ENCODE measurements around the gene EQTN.

EQTN gene

DNA sequence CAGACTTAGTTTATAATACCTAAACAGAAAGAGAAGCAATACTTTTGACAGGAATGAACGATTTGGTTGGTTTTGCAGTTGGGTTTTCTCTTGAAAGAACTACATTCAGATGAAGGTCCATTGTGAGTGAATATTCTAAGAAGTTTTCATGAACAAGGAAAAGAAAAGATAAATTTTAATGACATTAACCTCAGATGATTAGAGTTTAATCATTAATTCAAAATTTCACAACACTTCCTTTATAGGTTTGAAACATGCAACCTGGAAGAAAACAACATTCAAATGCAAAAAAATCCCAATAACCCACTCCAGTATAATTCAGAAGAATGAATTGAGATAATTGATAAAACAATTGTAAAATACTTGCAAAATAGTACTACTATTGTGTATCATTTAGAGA lies 23.8 kb downstream of the EQTN start:
- in situ Hi-C loops (cut with MboI; ENCODE audit: low pct_unique_long_range_greater_than_20kb, low sequenced_read_pairs, unreplicated experiment) = no loop called here
- TF ChIP-seq, protein P1, sequence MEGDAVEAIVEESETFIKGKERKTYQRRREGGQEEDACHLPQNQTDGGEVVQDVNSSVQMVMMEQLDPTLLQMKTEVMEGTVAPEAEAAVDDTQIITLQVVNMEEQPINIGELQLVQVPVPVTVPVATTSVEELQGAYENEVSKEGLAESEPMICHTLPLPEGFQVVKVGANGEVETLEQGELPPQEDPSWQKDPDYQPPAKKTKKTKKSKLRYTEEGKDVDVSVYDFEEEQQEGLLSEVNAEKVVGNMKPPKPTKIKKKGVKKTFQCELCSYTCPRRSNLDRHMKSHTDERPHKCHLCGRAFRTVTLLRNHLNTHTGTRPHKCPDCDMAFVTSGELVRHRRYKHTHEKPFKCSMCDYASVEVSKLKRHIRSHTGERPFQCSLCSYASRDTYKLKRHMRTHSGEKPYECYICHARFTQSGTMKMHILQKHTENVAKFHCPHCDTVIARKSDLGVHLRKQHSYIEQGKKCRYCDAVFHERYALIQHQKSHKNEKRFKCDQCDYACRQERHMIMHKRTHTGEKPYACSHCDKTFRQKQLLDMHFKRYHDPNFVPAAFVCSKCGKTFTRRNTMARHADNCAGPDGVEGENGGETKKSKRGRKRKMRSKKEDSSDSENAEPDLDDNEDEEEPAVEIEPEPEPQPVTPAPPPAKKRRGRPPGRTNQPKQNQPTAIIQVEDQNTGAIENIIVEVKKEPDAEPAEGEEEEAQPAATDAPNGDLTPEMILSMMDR (IDR thresholded peaks at IDR 0.05; ENCODE audit: extremely low read depth, insufficient read depth, missing control alignments) = no peak
- DNase-seq (ENCODE audit: low spot score) = no peak

DNA sequence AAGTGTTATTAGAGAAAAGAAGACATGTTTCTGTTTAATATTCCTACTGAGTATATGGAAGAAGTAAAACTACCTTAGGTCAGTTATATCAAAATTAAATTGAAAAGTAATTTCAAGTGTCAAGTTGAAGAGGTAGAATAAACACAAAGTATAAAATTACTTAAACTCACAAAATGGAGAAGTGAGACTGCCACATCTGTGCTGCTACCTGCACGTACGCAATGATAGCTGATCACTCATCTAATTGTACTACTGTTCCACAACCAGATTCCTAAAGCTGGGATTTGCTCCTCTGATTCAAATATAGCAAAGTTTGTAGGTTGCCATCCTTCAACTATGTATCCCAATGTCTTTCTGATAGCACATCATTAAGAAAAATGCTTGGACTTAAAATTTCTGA lies 24.8 kb downstream of the EQTN start:
- DNase-seq (ENCODE audit: low spot score) = no peak
- TF ChIP-seq, protein P1 (IDR thresholded peaks at IDR 0.05; ENCODE audit: extremely low read depth, insufficient read depth, missing control alignments) = no peak
- in situ Hi-C loops (cut with MboI; ENCODE audit: low pct_unique_long_range_greater_than_20kb, low sequenced_read_pairs, unreplicated experiment) = no loop called here

DNA sequence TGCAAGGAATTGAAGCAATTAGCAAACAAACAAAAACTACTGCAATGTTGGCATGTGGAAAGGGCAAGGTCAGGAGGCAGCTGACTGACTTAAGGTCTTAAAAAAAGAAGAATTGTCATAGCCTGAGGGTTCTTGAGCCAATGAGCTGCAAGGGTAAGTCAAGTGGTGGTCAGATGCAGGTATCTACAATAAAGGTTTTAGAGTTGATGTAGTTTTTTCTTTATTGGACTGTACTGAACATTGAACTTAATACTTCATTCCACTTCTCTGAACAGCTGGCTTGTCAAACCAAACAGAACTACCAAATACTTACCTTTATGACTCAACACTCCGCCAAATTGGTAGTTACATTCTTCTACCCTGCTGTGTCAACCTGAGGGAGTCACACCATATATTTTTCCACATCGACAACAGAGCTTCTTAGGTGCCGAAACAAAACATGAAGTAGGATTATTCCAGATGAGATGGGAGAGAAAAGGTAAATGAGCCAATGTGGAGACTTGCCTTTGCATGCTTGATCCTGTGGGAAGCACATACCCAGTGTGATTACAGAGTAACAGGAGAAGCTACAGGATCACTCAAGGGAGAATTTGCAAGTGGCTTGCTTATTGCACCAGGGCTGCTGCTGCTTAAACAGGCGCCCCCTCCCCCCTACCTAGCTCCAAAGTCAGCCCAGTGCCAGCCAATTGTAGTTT lies 35.3 kb downstream of the EQTN start:
- in situ Hi-C loops (cut with MboI; ENCODE audit: low pct_unique_long_range_greater_than_20kb, low sequenced_read_pairs, unreplicated experiment) = no loop called here
- no peak for DNase-seq (ENCODE audit: low spot score)
- TF ChIP-seq, protein P1 (IDR thresholded peaks at IDR 0.05; ENCODE audit: extremely low read depth, insufficient read depth, missing control alignments) = no peak

DNA sequence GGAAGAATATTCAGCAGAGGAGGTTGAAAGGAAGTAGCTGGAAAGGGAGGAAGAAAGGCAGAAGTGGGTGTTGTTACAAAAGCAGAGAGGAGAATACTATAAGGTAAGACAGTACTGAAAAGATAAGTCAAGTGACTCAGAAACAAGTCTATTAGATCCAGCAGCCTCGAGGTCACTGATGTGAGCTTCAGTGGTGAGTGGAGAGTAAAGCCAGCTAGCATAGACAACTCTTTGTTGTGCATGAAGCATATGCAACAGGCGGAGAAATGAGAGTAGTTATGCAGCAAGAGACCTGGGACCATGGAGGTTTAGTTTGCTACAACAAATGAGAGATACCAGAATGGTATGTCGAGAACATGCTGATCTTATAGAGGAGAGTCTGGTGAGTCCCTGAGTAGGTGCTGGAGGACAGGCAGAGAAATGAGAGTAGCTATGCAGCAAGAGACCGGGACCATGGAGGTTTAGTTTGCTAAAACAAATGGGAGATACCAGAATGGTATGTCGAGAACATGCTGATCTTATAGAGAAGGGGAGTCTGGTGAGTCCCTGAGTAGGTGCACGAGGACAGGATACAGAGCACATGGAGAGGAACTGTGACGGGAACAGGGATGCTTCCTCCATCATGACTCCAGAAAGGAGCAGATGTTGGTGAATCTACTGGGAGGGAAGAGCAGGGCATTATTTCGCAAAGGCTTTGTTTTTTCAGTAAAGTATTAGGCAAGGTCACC lies 36.0 kb downstream of the EQTN start:
- DNase-seq (ENCODE audit: low spot score) = no peak
- in situ Hi-C loops (cut with MboI; ENCODE audit: low pct_unique_long_range_greater_than_20kb, low sequenced_read_pairs, unreplicated experiment) = no loop called here
- TF ChIP-seq, protein P1 (IDR thresholded peaks at IDR 0.05; ENCODE audit: extremely low read depth, insufficient read depth, missing control alignments) = no peak

DNA sequence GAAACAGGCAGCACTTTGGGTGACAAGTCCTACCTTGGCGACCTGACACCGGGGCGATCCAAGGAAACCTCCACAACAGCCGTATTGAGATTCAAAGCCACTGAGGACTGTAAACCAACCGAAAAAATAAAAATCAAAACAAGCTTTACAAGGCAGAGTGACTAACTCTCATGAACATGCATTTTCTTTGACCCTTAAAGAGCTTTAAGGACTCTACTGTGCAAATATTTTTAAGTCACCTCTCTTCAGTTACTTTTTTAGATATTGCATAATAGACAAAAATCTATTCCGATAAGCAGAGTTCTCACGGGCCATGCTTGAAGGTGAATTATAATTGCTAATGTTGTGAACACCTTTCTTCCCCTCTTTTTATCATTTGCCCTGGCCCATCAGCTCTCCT lies 38.3 kb downstream of the EQTN start:
- in situ Hi-C loops (cut with MboI; ENCODE audit: low pct_unique_long_range_greater_than_20kb, low sequenced_read_pairs, unreplicated experiment) = no loop called here

DNA sequence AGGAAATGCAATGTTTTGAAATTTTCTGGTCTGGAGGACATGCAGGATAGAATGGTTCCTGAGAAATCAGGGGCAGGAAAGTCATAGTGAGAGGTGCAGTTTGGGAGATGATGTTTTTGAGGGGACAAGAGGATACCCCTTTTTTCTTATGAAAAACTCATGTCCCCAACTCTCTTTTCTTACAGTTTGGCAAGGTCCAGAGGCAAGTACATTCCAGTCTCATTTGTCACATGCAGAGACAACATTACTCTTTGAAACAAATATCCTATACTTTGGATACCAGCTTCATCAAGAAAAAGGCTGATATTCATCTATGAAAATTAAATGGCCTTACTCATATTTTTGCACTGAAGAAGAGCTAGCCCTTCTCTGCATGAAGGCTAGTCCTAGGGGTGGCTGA lies 48.2 kb downstream of the EQTN start:
- in situ Hi-C loops (cut with MboI; ENCODE audit: low pct_unique_long_range_greater_than_20kb, low sequenced_read_pairs, unreplicated experiment) = no loop called here
- TF ChIP-seq, protein P1 (IDR thresholded peaks at IDR 0.05; ENCODE audit: extremely low read depth, insufficient read depth, missing control alignments) = no peak
- no peak for DNase-seq (ENCODE audit: low spot score)

More for the DNA sequence above, 38.3 kb downstream of the EQTN start:
- TF ChIP-seq, protein P1 (IDR thresholded peaks at IDR 0.05; ENCODE audit: extremely low read depth, insufficient read depth, missing control alignments) = no peak
- no peak for DNase-seq (ENCODE audit: low spot score)

Measured in GM13977 (cell line).